ENCODE results near the gene SMCO3.
A peak's percentile ranks its signal among the peaks of the same experiment; 100 is the strongest.
"Not testable (repeated sequence)": the region's sequence is repeated elsewhere in the genome, so short reads cannot be mapped to it uniquely, and the experiment has no call there.

Gene SMCO3

DNA sequence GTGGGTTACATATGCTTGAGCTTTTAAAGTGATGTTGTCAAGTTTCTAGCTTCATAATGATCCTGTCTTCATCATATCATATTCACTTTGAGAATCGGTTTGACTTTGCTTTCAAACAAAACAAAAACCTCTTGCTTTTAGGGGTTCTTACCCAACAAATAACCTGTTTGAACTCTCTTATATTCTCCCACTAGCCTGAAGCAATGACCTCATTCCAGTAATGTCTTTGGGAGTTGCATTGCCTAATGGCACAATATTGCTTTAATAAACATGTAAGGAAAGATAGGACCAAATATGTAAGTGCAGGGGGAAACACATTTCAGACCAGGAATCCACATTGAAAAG is 38.4 kb downstream of the SMCO3 start:
- no peak for DNase-seq (ENCODE audit: low read depth in 2 of 2, low spot score in 1 of 2)

DNA sequence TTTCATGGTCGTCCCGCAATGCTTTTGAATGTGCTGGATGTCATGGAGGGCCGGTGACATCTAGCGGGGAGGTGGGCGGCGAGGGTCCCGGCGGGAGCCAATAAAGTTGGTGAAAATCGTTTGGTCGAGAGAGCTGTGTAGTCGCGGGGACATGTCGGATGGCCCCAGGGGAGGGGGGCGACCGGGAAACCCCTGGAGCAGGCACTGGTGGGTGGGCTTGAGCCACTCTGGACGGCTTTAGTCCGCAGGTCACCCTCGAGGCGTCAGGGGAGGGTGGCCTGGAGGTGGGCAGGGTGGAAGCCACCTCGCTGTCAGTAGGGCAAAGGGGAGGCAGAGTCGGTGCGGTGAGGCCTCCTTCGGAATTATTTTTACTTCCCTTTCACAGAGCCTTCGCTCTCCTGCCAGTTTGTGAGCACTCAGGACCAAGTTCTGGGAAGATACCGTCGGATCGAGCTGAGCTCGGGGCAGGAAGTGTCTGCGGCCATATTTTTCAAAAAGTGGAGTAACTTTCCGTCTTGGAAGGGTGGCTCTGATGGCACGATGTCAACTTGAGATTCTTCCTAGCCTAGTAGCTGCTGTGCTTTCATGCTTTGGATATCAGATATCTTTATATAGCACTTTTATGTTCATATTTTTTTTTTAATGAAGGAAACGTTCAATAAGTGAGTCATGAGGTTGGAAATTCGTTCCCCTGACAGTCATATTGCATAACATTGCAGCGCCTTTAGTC is 38.9 kb downstream of the SMCO3 start:
- DNase-seq (ENCODE audit: low read depth in 2 of 2, low spot score in 1 of 2) = no peak

DNA sequence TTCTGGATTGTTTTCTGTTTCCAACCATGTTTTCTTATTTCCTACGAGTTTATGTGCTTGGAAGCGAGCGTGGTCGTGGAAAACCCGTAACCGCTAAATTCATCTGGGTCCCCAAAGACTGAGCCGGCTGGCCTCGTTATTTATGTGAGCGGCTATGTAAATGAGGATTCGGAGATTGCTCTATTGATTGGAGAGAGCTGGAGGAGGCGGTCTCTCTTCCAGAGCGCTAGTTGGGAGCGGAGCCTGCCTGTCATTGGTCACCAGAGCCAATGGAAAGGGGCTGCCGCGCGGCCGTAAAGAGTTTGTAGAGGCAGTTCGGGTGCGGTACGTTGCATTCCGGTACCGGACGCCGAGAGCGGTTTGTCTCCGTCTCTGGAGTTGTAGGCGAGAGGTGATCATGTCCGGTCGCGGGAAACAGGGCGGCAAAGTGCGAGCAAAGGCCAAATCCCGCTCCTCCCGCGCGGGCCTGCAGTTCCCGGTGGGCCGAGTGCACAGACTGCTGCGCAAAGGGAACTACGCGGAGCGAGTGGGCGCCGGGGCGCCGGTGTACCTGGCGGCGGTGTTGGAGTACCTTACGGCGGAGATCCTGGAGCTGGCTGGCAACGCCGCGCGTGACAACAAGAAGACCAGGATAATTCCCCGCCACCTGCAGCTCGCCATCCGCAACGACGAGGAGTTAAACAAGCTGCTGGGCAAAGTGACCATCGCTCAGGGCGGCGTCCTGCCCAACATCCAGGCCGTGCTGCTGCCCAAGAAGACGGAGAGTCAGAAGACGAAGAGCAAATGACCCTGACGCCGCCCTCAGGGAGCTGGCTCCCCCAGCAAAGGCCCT is 39.7 kb downstream of the SMCO3 start:
- DNase-seq (ENCODE audit: low read depth in 2 of 2, low spot score in 1 of 2) = peak; percentile 62 to 68

DNA sequence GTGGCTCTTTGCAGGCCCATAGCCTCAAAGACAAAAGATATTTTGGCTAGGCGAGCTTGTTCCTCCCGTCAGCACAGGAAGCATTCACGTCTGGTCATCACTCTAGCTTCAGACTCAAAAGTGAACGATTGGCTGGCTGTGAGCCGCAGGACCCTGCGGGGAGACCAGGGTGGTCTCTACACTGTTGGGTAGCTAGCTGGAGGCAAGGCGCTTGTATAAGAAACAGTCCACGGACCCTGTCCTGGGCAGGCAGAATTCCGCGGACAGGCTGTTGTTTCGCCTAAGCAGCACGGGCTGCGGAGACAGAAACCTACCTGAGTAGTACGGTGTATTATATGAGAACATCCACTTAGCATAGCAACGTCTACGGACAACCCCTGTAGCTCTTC is 40.3 kb downstream of the SMCO3 start:
- no peak for DNase-seq (ENCODE audit: low read depth in 2 of 2, low spot score in 1 of 2)

DNA sequence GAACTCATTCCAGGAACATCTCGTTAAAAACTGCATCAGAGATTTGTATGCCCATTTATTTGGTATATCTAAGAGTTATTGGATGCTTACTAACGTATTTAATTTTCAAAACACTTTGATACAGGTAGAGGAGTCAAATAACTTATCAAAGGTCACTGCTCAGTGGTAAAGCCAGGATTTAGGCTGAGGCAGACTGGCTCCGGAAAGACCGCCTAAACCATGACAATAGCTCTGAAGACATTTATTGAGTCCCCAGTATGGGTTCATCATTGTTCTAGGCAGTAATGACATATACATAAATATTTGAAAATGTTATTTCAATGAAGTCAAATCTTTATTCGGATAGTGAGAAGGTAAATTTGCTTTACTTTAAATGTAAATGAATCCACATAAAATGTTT is 41.0 kb downstream of the SMCO3 start:
- DNase-seq (ENCODE audit: low read depth in 2 of 2, low spot score in 1 of 2) = no peak

DNA sequence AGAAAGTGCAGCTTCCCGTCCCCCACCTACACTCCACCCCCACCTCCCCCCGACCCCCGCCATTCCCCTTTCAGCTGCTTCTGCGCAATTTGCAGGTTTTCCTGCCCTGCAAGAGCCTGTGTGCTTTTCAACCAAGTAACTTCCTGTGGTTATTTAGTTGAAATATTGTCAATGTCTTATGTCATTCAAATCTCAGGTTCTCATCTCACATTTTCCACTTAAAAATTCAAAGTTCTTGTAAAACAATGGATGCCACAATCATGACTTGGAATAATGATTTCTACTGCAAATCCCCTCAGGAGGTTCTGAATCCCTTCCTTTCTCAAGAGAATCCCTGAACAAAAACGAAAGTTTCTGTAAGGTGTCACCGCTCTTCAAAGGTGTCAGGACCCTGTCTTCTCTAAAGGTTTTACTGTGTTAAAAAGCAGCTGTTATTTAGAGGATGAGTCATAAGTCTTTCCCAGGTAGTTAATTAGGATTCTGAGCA is 42.3 kb downstream of the SMCO3 start:
- DNase-seq (ENCODE audit: low read depth in 2 of 2, low spot score in 1 of 2) = peak in 1 of 2 donors; percentile 35

DNA sequence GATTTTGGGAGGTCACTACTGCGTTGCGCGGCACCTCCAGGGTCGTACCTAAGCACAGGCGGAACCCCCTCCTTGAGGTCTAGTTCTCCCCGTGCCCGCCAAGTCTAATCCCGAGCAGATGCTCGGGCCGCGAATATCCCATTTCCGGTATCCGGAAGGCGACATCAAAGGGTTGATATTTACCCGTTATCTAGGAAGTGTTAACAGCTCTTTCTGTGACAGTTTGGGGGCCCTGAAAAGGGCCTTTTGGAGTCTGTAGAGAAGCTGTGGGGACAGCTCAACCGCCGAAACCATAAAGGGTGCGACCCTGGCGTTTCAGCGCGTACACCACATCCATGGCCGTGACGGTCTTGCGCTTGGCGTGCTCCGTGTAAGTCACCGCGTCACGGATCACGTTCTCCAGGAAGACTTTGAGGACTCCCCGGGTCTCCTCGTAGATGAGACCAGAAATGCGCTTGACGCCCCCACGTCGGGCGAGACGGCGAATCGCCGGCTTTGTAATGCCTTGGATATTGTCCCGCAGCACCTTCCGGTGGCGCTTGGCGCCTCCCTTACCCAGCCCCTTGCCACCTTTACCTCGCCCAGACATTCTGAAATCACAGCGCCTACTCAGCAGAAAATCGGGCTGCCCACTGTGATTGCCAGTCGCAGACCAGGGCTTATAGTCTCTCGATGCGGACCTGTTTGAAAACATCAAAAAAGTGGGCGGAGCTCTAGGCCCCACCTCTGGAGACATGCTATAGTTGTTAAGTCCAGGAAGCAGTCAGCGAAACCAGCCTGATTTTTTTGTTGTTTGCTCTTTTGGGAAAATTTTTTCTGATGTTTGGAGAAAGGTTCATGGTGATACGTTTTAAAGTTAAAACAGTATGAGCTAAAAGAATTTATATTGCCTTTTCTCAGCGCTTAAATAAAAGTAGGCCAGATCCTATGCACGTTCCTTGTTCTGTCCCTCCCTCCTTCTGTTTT is 43.2 kb downstream of the SMCO3 start:
- DNase-seq (ENCODE audit: low read depth in 2 of 2, low spot score in 1 of 2) = peak; percentile 85 to 93

DNA sequence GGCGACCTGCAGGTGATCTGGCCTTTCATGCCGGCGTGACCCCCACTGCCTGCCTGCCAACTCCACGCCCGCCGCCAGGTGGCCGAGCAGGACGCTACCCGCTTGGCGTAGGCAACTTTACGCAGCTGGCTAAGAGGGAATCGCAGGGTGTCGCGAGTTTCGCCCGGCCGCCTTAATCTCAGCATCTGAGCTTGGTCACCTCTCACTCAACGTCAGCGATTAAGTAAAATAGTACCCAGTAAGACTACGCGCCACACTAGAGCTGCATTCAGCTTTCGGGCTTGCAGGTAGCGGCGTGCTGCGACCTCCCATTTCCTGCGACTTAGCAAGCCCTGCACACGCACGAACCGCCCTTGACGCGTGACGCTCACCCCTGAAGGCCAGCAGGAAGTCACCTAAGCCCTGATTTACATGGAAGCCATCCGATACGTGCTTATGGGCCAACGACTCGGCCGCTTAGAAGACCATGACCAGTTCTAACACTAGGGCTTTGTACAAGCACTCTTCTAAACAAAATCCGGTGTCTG is 44.0 kb downstream of the SMCO3 start:
- DNase-seq (ENCODE audit: low read depth in 2 of 2, low spot score in 1 of 2) = peak; percentile 70 to 81

DNA sequence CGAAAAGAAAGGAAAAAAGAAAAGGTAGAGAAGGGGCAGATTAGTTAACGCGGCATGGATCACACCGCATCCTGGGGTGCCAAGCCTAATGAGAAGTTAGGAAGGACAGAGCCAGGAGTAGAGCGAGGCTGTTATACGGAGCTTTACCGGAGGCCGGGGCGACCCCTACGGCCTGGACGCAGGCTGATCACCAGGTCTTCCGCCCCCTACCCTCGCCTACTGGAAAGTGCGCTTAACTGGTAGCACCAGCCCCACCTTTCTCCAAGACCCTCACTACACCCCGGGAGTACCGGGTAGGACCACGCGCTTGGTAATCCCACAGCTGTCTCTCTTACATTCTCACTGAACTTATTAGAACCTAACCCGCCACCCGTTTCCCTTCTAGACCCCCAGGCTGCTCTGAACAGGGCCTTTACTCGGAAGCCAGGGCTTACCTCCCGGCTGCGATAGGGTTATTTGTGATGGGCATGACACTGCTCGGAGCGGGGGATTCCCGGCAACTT is 44.5 kb downstream of the SMCO3 start:
- DNase-seq (ENCODE audit: low read depth in 2 of 2, low spot score in 1 of 2) = no peak

DNA sequence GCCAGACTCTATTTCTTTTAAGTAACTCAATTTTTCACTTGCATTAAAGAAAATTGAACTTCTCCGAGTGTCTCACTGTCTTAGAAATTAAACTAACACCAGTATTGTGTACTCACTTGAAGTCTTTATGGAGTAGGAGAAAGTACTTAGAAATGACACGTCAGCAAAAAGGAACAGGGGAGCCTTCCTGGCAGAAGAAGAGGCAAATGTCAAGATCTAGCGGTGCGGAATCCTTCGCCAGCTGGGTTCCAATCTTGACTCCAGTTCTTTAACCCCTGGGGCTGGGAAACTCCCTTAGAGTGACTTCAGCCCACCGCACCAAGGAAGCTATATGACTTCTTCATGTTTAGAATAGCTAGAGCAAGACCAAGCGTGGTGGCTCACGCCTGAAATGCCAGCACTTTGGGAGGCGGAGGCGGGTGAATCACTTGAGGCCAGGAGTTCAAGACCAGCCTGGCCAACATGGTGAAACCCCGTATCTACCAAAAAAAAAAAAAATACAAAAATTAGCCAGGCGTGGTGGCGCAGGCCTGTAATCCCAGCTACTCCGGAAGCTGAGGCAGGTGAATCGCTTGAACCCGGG is 45.1 kb downstream of the SMCO3 start:
- DNase-seq (ENCODE audit: low read depth in 2 of 2, low spot score in 1 of 2) = no peak

DNA sequence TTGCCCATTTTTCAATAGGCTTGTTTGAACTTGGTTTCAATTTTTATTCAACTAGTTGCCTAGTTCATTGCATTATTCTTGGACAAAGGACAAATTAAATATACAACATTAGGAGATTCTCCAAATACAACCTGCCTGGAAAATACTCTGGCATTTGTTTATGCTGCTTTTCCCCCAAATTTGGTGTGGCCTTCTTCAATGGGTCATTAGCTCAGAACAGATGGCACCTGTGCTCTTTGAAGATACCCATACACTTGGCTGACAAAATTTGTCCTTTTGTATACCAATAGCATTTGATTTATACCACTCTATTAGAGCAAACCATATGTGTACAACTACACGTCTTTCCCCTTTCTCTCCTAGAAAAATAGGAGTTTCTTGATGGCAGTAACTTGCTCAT is 46.4 kb downstream of the SMCO3 start:
- DNase-seq (ENCODE audit: low read depth in 2 of 2, low spot score in 1 of 2) = no peak

DNA sequence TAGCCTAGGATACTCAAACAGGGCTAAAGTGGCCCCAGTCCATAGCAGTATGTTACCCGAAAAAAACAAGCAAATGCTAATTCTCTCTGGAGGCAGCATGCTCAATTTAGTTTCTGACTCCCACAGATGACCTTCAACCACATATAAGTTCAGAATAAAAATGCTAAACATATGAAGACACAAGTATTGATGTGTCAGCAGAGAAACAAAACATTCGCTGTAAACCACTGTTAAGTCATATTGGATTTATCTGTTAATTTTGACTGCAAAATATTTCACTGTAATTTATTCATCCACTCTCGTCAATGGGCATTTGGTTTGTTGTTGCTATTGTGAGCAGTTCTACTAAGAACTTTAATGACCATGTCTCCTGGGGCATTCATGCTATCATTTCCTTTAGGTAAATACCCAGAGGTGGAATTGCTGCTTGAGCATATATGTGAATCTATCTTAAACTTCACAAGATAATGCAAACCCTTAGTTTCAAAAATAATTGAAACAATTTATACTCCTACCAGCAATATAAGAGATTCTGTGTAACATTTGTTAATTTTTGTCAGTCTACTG is 47.2 kb downstream of the SMCO3 start:
- DNase-seq (ENCODE audit: low read depth in 2 of 2, low spot score in 1 of 2) = no peak

DNA sequence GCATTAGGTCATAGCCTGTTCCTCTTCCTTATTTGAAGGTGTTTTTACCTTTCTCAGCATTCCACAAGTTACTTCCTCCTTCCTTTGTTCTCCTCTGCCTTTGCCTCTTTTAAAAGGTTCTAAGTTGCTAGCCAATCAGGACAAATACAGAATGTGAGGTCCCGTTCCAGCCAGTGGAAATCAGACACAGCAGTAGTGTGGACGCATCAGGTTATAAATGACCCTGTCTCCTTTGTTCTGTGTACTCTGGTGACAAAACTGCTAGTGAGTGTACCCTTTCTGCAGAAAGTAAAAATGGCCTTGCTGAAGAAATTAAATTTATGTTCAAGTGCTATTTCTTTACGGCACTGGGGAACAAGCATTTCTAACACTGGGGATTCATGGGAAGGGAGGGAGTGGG is 48.0 kb downstream of the SMCO3 start:
- not testable (repeated sequence) for DNase-seq (ENCODE audit: low read depth in 2 of 2, low spot score in 1 of 2)

DNA sequence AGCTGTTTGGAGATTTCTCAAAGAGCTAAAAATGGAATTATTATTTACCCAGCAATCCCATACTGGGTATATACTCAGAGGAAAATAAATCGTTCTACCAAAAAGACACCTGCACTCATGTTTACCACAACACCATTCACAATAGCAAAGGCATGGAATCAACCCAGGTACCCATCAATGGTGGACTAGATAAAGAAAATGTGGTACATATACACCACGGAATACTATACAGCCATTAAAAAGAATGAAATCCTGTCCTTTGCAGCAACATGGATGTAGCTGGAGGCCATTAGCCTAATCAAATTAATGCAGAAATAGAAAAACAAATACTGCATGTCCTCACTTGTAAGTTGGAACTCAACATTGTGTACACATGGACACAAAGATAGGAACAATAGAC is 48.6 kb downstream of the SMCO3 start:
- DNase-seq (ENCODE audit: low read depth in 2 of 2, low spot score in 1 of 2) = no peak

DNA sequence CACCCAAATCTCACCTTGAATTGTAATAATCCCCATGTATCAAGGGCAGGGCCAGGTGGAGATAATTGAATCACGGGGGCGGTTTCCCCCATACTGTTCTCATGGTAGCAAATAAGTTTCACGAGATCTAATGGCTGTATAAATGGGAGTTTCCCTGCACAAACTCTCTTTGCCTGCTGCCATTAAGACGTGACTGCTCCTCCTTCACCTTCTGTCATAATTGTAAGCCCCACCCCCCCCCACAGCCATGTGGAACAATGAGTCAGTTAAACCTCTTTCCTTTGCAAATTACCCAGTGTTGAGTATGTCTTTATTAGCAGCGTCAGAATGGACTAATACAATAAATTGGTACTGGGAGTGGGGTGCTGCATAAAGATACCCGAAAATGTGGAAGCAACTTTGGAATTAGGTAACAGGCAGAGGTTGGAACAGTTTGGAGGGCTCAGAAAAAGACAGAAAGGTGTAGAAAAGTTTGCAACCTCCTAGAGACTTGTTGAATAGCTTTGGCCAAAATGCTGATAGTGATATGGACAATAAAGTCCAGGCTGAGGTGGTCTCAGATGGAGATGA is 54.2 kb downstream of the SMCO3 start:
- DNase-seq (ENCODE audit: low read depth in 2 of 2, low spot score in 1 of 2) = not testable (repeated sequence)

DNA sequence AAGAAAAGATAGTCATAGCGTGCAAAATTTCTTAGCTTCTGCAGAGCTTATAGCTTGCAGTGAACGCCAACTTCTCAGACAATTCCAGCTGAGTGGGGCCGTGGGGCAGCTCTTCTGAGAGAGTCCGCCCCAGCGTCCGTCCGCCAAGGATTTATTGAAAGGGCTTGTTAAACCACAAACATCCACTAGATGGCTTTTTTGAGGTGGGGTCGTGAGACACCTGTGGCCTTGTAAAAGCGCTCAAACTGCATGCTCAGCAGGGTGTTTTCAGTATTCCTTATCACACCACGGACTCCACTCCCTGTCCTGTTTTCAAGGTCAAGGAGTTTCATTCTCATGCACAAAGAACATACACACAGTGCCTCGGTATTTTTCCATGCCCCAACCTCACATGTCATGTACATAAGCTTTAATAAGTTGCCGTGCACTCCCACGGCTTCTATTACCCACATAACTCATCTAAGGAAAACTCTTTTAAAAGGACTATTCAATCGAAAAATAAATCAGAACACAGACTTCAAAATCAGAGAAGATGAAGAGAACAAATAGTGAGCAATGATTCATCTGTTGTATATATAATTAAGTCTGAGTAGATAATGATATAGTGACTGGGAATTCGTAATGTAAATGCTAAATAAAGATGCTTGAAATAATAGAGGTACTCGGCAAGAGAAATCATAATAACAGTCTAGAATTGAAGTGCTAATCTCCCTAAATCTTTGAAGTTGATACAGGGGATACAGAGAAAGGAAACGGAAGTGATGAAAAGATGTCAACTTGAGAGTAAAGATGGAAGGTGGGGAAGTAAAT is 57.4 kb downstream of the SMCO3 start:
- no peak for DNase-seq (ENCODE audit: low read depth in 2 of 2, low spot score in 1 of 2)

Data from stimulated activated CD8-positive, alpha-beta memory T cell treated with anti-CD3 and anti-CD28 coated beads, Interleukin-4, amount 100 ng/mL, for 4 hours (primary cell).